ENCODE data around the gene BMP8B. TPM values are rescaled to one million over a fixed set of nuclear protein-coding genes. Genes with fewer than 3 reads are reported as not detected.
A peak's percentile ranks its signal among the peaks of the same experiment; 100 is the strongest.
"Not testable (repeated sequence)": the region's sequence is repeated elsewhere in the genome, so short reads cannot be mapped to it uniquely, and the experiment has no call there.

Gene BMP8B
- total RNA-seq, 1 donor from 2014 or later = 1.4 TPM

GRCh38 chr1:39777306-39777705 lies 11.4 kb downstream of the BMP8B start:
- DNase-seq (no peak), ATAC-seq (ENCODE audit: low read depth) (no peak)
- CTCF ChIA-PET = no interaction called here
- intact Hi-C loops (cut with micrococcal nuclease) = no loop called here
- Mint-ChIP-seq H3K4me1 (peaks cover 7% of the 10 kb centered on the region), H3K27ac (no peak overlapping the region), H3K27me3 (no peaks in the 10 kb centered on the region), H3K4me3 (no peak overlapping the region), H3K9me3 (no peaks in the 10 kb centered on the region), H3K36me3 (ENCODE audit: low read depth) (no peaks in the 10 kb centered on the region)
- POLR2A ChIA-PET = no interaction called here
- TF ChIP-seq CTCF (IDR thresholded peaks at IDR 0.05) = no peak

GRCh38 chr1:39776886-39777285 lies 11.8 kb downstream of the BMP8B start:
- Mint-ChIP-seq H3K9me3 (no peaks in the 10 kb centered on the region), H3K27me3 (no peaks in the 10 kb centered on the region), H3K36me3 (ENCODE audit: low read depth) (no peaks in the 10 kb centered on the region), H3K4me1 (peaks cover 7% of the 10 kb centered on the region), H3K4me3 (no peak overlapping the region), H3K27ac (no peak overlapping the region)
- TF ChIP-seq CTCF (IDR thresholded peaks at IDR 0.05) = no peak
- CTCF ChIA-PET = no interaction called here
- POLR2A ChIA-PET = interaction anchor here (1.2 kb wide), 1 partner anchor 22 kb away, joined by 5 read pairs; no protein-coding TSS in a partner anchor
- ATAC-seq (ENCODE audit: low read depth) = no peak
- no peak for DNase-seq
- intact Hi-C loops (cut with micrococcal nuclease) = no loop called here

GRCh38 chr1:39776400-39776713 lies 12.3 kb downstream of the BMP8B start:
- DNase-seq (no peak), ATAC-seq (ENCODE audit: low read depth) (peak; percentile 14)
- CTCF ChIA-PET = no interaction called here
- Mint-ChIP-seq H3K36me3 (ENCODE audit: low read depth) (no peaks in the 10 kb centered on the region), H3K4me1 (peaks cover 7% of the 10 kb centered on the region), H3K4me3 (peak overlapping the region; percentile 24), H3K27me3 (no peaks in the 10 kb centered on the region), H3K9me3 (no peaks in the 10 kb centered on the region), H3K27ac (peak overlapping the region; percentile 66)
- POLR2A ChIA-PET = interaction anchor here (1.2 kb wide), 1 partner anchor 23 kb away, joined by 5 read pairs; no protein-coding TSS in a partner anchor
- intact Hi-C loops (cut with micrococcal nuclease) = no loop called here
- no peak for TF ChIP-seq CTCF (IDR thresholded peaks at IDR 0.05)

- H3K4me1 Mint-ChIP-seq; H3K27me3 Mint-ChIP-seq; H3K9me3 Mint-ChIP-seq; intact Hi-C loops (cut with micrococcal nuclease); DNase-seq; H3K36me3 Mint-ChIP-seq (ENCODE audit: low read depth); CTCF ChIA-PET: not testable (repeated sequence)
- Mint-ChIP-seq H3K27ac (peak overlapping the region; percentile 66), H3K4me3 (peak overlapping the region; percentile 29)
- POLR2A ChIA-PET = interaction anchor here (1.2 kb wide), 1 partner anchor 23 kb away, joined by 5 read pairs; no protein-coding TSS in a partner anchor
- ATAC-seq (ENCODE audit: low read depth) = peak; percentile 26
Measured at GRCh38 chr1:39775676-39776399, 12.8 kb downstream of the BMP8B start.

- DNase-seq; intact Hi-C loops (cut with micrococcal nuclease); H3K36me3 Mint-ChIP-seq (ENCODE audit: low read depth); POLR2A ChIA-PET; H3K4me1 Mint-ChIP-seq; H3K4me3 Mint-ChIP-seq; H3K27ac Mint-ChIP-seq; H3K27me3 Mint-ChIP-seq; CTCF ChIA-PET; ATAC-seq (ENCODE audit: low read depth); H3K9me3 Mint-ChIP-seq: not testable (repeated sequence)
Measured at GRCh38 chr1:39775141-39775540, 13.5 kb downstream of the BMP8B start.

GRCh38 chr1:39773369-39773979 lies 15.2 kb downstream of the BMP8B start:
- H3K27ac Mint-ChIP-seq; CTCF ChIA-PET; H3K27me3 Mint-ChIP-seq; DNase-seq; H3K9me3 Mint-ChIP-seq; H3K4me3 Mint-ChIP-seq; intact Hi-C loops (cut with micrococcal nuclease); POLR2A ChIA-PET; H3K36me3 Mint-ChIP-seq (ENCODE audit: low read depth); H3K4me1 Mint-ChIP-seq: not testable (repeated sequence)
- peak; percentile 26 for ATAC-seq (ENCODE audit: low read depth)

GRCh38 chr1:39771022-39771532 lies 17.6 kb downstream of the BMP8B start, which contains the start of gene OXCT2:
OXCT2 (minus strand) TSS chr1:39771348; CDS start chr1:39771255, 93 bp downstream.
- CTCF ChIA-PET; intact Hi-C loops (cut with micrococcal nuclease); H3K27ac Mint-ChIP-seq; DNase-seq; POLR2A ChIA-PET; H3K36me3 Mint-ChIP-seq (ENCODE audit: low read depth); H3K9me3 Mint-ChIP-seq; H3K27me3 Mint-ChIP-seq; H3K4me1 Mint-ChIP-seq: not testable (repeated sequence)
- ATAC-seq (ENCODE audit: low read depth) = peak; percentile 49
- peak within 1 kb of the TSS; percentile 53 for H3K4me3 Mint-ChIP-seq

GRCh38 chr1:39770100-39771021 lies 18.3 kb downstream of the BMP8B start:
- intact Hi-C loops (cut with micrococcal nuclease); H3K36me3 Mint-ChIP-seq (ENCODE audit: low read depth); H3K27me3 Mint-ChIP-seq; POLR2A ChIA-PET; H3K27ac Mint-ChIP-seq; DNase-seq; H3K4me1 Mint-ChIP-seq; CTCF ChIA-PET; H3K9me3 Mint-ChIP-seq: not testable (repeated sequence)
- peak overlapping the region; percentile 53 for H3K4me3 Mint-ChIP-seq
- peak; percentile 45 for ATAC-seq (ENCODE audit: low read depth)

GRCh38 chr1:39769502-39769901 lies 19.2 kb downstream of the BMP8B start:
- H3K4me3 Mint-ChIP-seq; DNase-seq; H3K27ac Mint-ChIP-seq; H3K9me3 Mint-ChIP-seq; ATAC-seq (ENCODE audit: low read depth); H3K4me1 Mint-ChIP-seq; H3K36me3 Mint-ChIP-seq (ENCODE audit: low read depth); POLR2A ChIA-PET; CTCF ChIA-PET; intact Hi-C loops (cut with micrococcal nuclease); H3K27me3 Mint-ChIP-seq: not testable (repeated sequence)
